ENCODE measurements around the gene HPX. TPM values are rescaled to one million over a fixed set of nuclear protein-coding genes. Genes with fewer than 3 reads are reported as not detected.

Gene HPX
- total and polyA plus RNA-seq, 8 donors, result 0.31 to 27.2 (median 1.7) TPM; not detected in 4

DNA sequence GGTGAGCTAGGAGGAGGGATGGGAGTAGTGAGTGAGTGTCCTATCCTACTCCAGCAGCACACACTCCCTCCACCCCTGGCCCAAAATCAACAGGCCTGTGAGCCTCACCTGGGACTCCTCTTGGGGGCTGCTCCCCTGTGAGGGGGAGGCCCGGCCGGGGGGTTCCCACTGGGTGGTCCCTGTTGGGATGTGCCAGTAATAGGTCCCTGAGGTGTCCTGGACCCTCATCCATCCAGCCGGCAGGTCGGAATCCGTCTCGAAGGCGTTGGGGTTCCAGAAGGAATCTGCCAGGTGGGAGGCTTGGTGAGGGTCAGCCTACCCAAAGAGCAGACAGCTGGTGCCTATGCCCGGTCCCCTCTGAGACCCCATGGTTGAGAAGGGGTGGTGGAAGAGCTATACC is 37.2 kb downstream of the HPX start:
- 84 to 93% (median 90%) methylated on average over 5 to 8 of the region's 8 CpGs for WGBS, 5 donors
- Histone ChIP-seq H3K36me3 (peaks cover 13 to 55% (median 34%) of the 10 kb centered on the region in 4 donors), H3K4me1 (peaks cover 0 to 22% (median 13%) of the 10 kb centered on the region in 4 donors), H3K27ac (peak overlapping the region in 4 of 5 donors; percentile 24 to 46 (median 39)), H3K27me3 (no peaks in the 10 kb centered on the region), H3K4me3 (no peak overlapping the region), H3K9me3 (no peaks in the 10 kb centered on the region)
- intact Hi-C loops (cut with DNase I; ENCODE audit: low total_unique reads), result no loop called here
- DNase-seq, result no peak
- no peak for TF ChIP-seq POLR2AphosphoS5 (IDR thresholded peaks at IDR 0.05)
- TF ChIP-seq POLR2A (IDR thresholded peaks at IDR 0.05), result no peak
- TF ChIP-seq EP300 (IDR thresholded peaks at IDR 0.05), result no peak
- TF ChIP-seq, protein P1, sequence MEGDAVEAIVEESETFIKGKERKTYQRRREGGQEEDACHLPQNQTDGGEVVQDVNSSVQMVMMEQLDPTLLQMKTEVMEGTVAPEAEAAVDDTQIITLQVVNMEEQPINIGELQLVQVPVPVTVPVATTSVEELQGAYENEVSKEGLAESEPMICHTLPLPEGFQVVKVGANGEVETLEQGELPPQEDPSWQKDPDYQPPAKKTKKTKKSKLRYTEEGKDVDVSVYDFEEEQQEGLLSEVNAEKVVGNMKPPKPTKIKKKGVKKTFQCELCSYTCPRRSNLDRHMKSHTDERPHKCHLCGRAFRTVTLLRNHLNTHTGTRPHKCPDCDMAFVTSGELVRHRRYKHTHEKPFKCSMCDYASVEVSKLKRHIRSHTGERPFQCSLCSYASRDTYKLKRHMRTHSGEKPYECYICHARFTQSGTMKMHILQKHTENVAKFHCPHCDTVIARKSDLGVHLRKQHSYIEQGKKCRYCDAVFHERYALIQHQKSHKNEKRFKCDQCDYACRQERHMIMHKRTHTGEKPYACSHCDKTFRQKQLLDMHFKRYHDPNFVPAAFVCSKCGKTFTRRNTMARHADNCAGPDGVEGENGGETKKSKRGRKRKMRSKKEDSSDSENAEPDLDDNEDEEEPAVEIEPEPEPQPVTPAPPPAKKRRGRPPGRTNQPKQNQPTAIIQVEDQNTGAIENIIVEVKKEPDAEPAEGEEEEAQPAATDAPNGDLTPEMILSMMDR (IDR thresholded peaks at IDR 0.05), result no peak

DNA sequence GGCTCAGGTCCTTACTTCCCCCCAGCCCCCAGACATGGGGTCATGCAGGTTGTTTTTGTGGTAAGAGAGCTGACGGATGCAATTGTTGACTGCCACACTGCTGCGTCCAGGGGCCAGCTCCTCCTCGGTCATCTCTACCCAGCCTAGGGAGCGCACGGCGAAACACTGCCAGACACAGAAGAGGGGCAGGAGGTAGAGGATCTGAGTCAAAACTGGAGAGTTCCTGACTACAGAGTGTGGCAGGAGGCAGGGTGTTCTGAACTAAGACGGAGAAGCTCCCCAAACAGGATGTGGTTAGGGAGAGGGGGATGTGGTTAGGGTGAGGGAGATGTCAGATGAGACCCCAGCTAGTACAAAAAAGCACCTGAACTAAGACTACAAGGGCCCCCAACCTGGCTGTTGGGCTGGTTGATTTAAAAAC is 38.2 kb downstream of the HPX start:
- peak in 1 of 2 donors; percentile 77 for DNase-seq
- H3K36me3 ChIP-seq, result peaks cover 13 to 64% (median 36%) of the 10 kb centered on the region in 4 donors
- WGBS, 5 donors, result 74 to 79% (median 78%) methylated on average over 7 of the region's 7 CpGs
- H3K27me3 ChIP-seq, result no peaks in the 10 kb centered on the region
- H3K27ac ChIP-seq, result peak overlapping the region in 3 of 5 donors; percentile 25 to 56 (median 40)
- TF ChIP-seq POLR2AphosphoS5 (IDR thresholded peaks at IDR 0.05), result peak in 2 of 3 donors; percentile 22
- no peak for TF ChIP-seq POLR2A (IDR thresholded peaks at IDR 0.05)
- intact Hi-C loops (cut with DNase I; ENCODE audit: low total_unique reads), result no loop called here
- no peaks in the 10 kb centered on the region for H3K9me3 ChIP-seq
- H3K4me1 ChIP-seq, result peaks cover 0 to 31% (median 16%) of the 10 kb centered on the region in 4 donors
- H3K4me3 ChIP-seq, result no peak overlapping the region

DNA sequence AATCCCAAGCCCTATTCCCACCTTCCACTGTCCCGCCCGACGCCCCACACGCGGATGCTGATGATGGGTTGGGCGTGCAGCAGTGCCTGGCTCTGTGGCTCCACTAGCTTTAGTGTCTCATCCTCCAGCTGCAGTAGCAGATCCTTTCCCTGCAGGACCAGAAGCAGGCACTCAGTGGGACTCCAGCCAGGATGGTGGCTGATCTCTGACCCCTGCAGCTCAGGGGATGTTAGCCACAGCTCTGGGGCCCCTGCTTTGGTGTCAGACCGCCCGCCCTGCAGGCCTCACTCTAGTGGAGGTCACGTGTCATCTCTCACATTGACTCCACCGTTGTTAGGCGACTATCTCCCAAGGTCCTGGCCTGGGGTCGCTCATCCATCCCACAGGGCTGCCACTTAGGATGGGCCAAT is 38.7 kb downstream of the HPX start:
- TF ChIP-seq EP300 (IDR thresholded peaks at IDR 0.05), result no peak
- WGBS, 5 donors, result 80 to 92% (median 84%) methylated on average over 11 to 12 of the region's 12 CpGs
- intact Hi-C loops (cut with DNase I; ENCODE audit: low total_unique reads), result no loop called here
- Histone ChIP-seq H3K4me3 (no peak overlapping the region), H3K27ac (peak overlapping the region in 3 of 5 donors; percentile 25 to 56 (median 40)), H3K36me3 (peaks cover 13 to 69% (median 36%) of the 10 kb centered on the region in 4 donors), H3K9me3 (no peaks in the 10 kb centered on the region), H3K27me3 (no peaks in the 10 kb centered on the region), H3K4me1 (peaks cover 0 to 31% (median 17%) of the 10 kb centered on the region in 4 donors)
- no peak for DNase-seq

DNA sequence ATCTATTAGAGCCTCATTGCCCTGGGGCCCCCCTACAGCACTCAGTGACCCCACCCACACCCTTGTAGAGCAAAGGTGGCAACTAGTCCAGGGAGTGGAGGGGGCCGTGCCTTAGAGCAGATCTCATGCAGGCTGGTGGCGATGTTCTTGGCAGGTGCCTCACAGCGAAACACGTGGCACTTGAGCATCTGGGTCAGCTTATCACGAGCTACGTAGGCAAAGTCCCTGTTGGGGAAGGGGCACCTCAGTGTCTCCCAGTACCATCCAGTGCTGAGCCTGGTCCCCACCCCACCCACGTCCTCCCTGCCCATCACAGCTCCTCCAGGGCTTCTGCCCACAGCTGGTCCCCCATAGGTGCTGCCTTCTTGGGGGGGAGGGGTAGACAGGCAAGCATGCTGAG is 39.3 kb downstream of the HPX start:
- 87 to 93% (median 91%) methylated on average over 7 of the region's 7 CpGs for WGBS, 5 donors
- H3K27ac ChIP-seq, result peak overlapping the region in 1 of 5 donors; percentile 7
- TF ChIP-seq POLR2A (IDR thresholded peaks at IDR 0.05), result no peak
- TF ChIP-seq EP300 (IDR thresholded peaks at IDR 0.05), result no peak
- TF ChIP-seq POLR2AphosphoS5 (IDR thresholded peaks at IDR 0.05), result no peak
- TF ChIP-seq, protein P1 (IDR thresholded peaks at IDR 0.05), result no peak
- peaks cover 13 to 71% (median 36%) of the 10 kb centered on the region in 4 donors for H3K36me3 ChIP-seq
- H3K4me3 ChIP-seq, result no peak overlapping the region
- H3K27me3 ChIP-seq, result no peaks in the 10 kb centered on the region
- H3K9me3 ChIP-seq, result no peaks in the 10 kb centered on the region
- intact Hi-C loops (cut with DNase I; ENCODE audit: low total_unique reads), result no loop called here
- H3K4me1 ChIP-seq, result peaks cover 0 to 31% (median 15%) of the 10 kb centered on the region in 4 donors
- DNase-seq, result no peak

DNA sequence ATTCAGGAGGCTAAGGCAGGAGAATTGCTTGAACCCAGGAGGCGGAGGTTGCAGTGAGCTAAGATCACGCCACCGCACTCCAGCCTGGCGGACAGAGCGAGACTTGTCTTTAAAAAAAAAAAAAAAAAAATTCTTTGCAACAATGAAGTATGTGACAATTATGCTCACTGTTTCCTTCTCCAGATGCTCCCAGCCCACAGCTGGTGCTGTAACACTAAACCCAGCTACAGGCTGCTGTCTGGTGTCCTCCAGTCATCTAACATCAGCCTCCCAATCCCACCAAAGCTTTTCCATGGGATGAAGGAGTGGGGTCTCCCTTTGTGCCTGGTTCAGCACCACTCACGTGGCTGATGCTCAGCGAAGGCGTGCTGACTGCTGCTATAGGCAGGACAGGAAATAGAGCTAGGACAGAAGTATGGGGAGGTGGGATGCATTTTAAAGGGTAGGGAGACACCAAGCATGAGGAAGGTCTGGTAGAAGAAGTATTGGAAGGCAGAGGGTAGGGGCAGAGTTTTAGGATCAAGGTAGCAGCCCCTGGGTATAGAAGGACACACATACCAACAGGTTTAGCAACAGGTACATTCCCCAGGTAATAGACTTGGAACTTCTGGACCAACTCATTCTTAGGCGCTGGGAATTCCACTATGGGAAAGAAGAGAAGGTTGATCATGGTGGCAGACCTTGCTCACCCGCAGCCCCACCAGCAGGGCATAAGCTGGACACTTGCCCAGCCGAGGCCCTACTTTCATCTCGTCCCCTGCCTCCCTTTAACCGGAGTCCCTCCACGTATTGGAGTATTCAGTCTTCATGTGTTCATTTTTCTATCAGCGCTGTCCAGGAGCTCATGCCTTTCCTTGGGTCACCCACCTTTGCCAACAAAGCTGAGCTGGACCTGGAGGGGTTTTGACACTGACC is 40.1 kb downstream of the HPX start:
- 94 to 98% (median 97%) methylated on average over 15 of the region's 15 CpGs for WGBS, 5 donors
- intact Hi-C loops (cut with DNase I; ENCODE audit: low total_unique reads), result no loop called here
- peaks cover 0 to 31% (median 14%) of the 10 kb centered on the region in 4 donors for H3K4me1 ChIP-seq

More for the DNA sequence above, 40.1 kb downstream of the HPX start:
- H3K9me3 ChIP-seq, result no peaks in the 10 kb centered on the region
- H3K27me3 ChIP-seq, result no peaks in the 10 kb centered on the region
- H3K36me3 ChIP-seq, result peaks cover 13 to 77% (median 39%) of the 10 kb centered on the region in 4 donors
- no peak overlapping the region for H3K27ac ChIP-seq
- TF ChIP-seq EP300 (IDR thresholded peaks at IDR 0.05) (no peak), POLR2AphosphoS5 (IDR thresholded peaks at IDR 0.05) (no peak), POLR2A (IDR thresholded peaks at IDR 0.05) (no peak)
- TF ChIP-seq, protein P1 (IDR thresholded peaks at IDR 0.05), result no peak
- no peak for DNase-seq
- no peak overlapping the region for H3K4me3 ChIP-seq

All from stomach (tissue), 9 donors.